Left lung (tissue), 10 donors: ENCODE data around the gene SMARCA2. TPM values are rescaled to one million over a fixed set of nuclear protein-coding genes. Genes with fewer than 3 reads are reported as not detected.

ENCODE experiments used
- ATAC-seq: fragments of 200-7000 bp; cut with Tn5 transposase; one replicate; pipeline ENCODE4 v1.9.1; 2020; ENCODE audit warnings: moderate library complexity
- DNase-seq, 4 donors: peaks; one replicate each; pipeline ENCODE4 v3.0.0-alpha.2; 2013 to 2020
- H3K27ac ChIP-seq, 2 donors: fragments of 200-600 bp; sonication (generic) in 1 of 2; one replicate each; pipeline versions ENCODE4 v1.5.0 to v1.8.0; 2020 to 2021
- H3K27me3 ChIP-seq, 2 donors: fragments of 200-600 bp; sonication (generic) in 1 of 2; one replicate each; pipeline versions ENCODE4 v1.5.0 to v1.8.0; 2020 to 2021
- H3K36me3 ChIP-seq, 2 donors: fragments of 200-600 bp; sonication (generic) in 1 of 2; one replicate each; pipeline versions ENCODE4 v1.5.0 to v1.8.0; 2020 to 2021
- H3K4me1 ChIP-seq, 2 donors: fragments of 200-600 bp; one replicate each; pipeline ENCODE4 v1.8.0; 2021
- H3K4me3 ChIP-seq, 2 donors: fragments of 200-600 bp; sonication (generic) in 1 of 2; one replicate each; pipeline versions ENCODE4 v1.5.0 to v1.8.0; 2020 to 2021; ENCODE audit warnings: mild to moderate bottlenecking in 1 of 2
- H3K9me3 ChIP-seq, 2 donors: fragments of 200-600 bp; sonication (generic) in 1 of 2; one replicate each; pipeline versions ENCODE4 v1.5.0 to v1.8.0; 2020 to 2021
- CTCF ChIP-seq, 2 donors: fragments of 200-600 bp; sonication (generic) in 1 of 2; IDR thresholded peaks; one replicate each; pipeline versions ENCODE4 v1.5.0 to v1.8.0; 2021; ENCODE audit warnings: antibody characterized with exemption in 2 of 2
- intact Hi-C, 2 donors: fragments of 100-400 bp; cut with DNase I; formaldehyde crosslinking; loops; one replicate each; pipeline versions ENCODE4 v1.11.2 to v1.14.2; 2022
- polyA plus RNA-seq, 6 donors: library from polyadenylated mRNA; unstranded; fragments of 120-200 nt; gene quantifications; one replicate each; pipeline ENCODE4 v1.2.1, GENCODE V29; 2013; ENCODE audit not compliant: insufficient read length in 6 of 6
- total RNA-seq, 2 donors: library from RNA; stranded (reverse); fragmentation: NEBNext Ultra II Directional; extraction: Animal tissue kit (Norgen Biotek cat#: 25700); gene quantifications; one replicate each; pipeline ENCODE4 v1.2.1, GENCODE V29; 2021
- donor health status: DM: no; HTN: yes; CAD: no.
- donor health status: DM: no; HTN: no; CAD: no.

SMARCA2 gene
- total and polyA plus RNA-seq, 8 donors: 110 to 207 (median 152) TPM

GRCh38 chr9:2170722-2171121 is 155.6 kb downstream of the SMARCA2 start:
- Histone ChIP-seq H3K36me3 (peaks cover 0 to 53% of the 10 kb centered on the region in 2 donors), H3K27me3 (no peaks in the 10 kb centered on the region), H3K4me3 (no peak overlapping the region), H3K27ac (no peak overlapping the region), H3K4me1 (no peaks in the 10 kb centered on the region), H3K9me3 (no peaks in the 10 kb centered on the region)
- DNase-seq: no peak
- intact Hi-C loops: no loop called here
- no peak for TF ChIP-seq CTCF (IDR thresholded peaks at IDR 0.05)
- no peak for ATAC-seq

GRCh38 chr9:2173170-2173569 is 158.0 kb downstream of the SMARCA2 start:
- Histone ChIP-seq H3K4me3 (no peak overlapping the region), H3K36me3 (peaks cover 0 to 42% of the 10 kb centered on the region in 2 donors), H3K27ac (no peak overlapping the region), H3K9me3 (no peaks in the 10 kb centered on the region), H3K27me3 (no peaks in the 10 kb centered on the region), H3K4me1 (no peaks in the 10 kb centered on the region)
- DNase-seq (no peak), ATAC-seq (no peak)
- no peak for TF ChIP-seq CTCF (IDR thresholded peaks at IDR 0.05)
- intact Hi-C loops: no loop called here

DNA sequence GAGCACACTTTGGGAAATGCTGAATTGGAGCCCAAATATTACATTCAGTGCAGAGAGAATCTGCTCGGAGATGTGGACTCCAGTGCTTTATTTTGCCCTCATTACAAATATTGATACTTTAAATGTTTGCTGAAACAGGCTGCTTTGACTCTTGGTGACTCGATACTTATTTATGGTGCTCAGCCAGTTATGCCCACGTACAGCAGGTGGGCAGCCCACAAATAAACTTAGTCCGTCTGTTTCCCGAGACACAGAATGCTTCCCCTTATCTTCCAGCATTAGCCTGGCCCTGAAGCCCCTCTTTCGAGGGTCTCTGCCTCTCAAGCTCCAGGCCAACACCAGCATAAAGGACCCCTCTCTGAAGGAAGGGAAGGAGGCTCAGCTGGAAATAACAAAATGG is 158.7 kb downstream of the SMARCA2 start:
- TF ChIP-seq CTCF (IDR thresholded peaks at IDR 0.05): no peak
- intact Hi-C loops: no loop called here

GRCh38 chr9:2174306-2174705 is 159.2 kb downstream of the SMARCA2 start:
- Histone ChIP-seq H3K27me3 (no peaks in the 10 kb centered on the region), H3K36me3 (peaks cover 0 to 31% of the 10 kb centered on the region in 2 donors), H3K4me3 (no peak overlapping the region), H3K4me1 (no peaks in the 10 kb centered on the region), H3K27ac (no peak overlapping the region), H3K9me3 (no peaks in the 10 kb centered on the region)
- intact Hi-C loops: no loop called here
- no peak for ATAC-seq
- TF ChIP-seq CTCF (IDR thresholded peaks at IDR 0.05): no peak
- DNase-seq: no peak

More for the DNA sequence above, 158.7 kb downstream of the SMARCA2 start:
- ATAC-seq: no peak
- Histone ChIP-seq H3K36me3 (peaks cover 0 to 35% of the 10 kb centered on the region in 2 donors), H3K9me3 (no peaks in the 10 kb centered on the region), H3K4me3 (no peak overlapping the region), H3K27me3 (no peaks in the 10 kb centered on the region), H3K4me1 (no peaks in the 10 kb centered on the region), H3K27ac (no peak overlapping the region)
- no peak for DNase-seq

- H3K36me3 ChIP-seq: peaks cover 0 to 25% of the 10 kb centered on the region in 2 donors
- H3K4me3 ChIP-seq: no peak overlapping the region
- TF ChIP-seq CTCF (IDR thresholded peaks at IDR 0.05): no peak
- H3K4me1 ChIP-seq: no peaks in the 10 kb centered on the region
- DNase-seq (no peak), ATAC-seq (no peak)
- H3K27ac ChIP-seq: no peak overlapping the region
- H3K9me3 ChIP-seq: no peaks in the 10 kb centered on the region
- H3K27me3 ChIP-seq: no peaks in the 10 kb centered on the region
- intact Hi-C loops: no loop called here
Measured at GRCh38 chr9:2174911-2175310, 159.8 kb downstream of the SMARCA2 start.
